Measurements from ENCODE around the gene SBF1.
"Not testable (repeated sequence)": the region's sequence is repeated elsewhere in the genome, so short reads cannot be mapped to it uniquely, and the experiment has no call there.

SBF1 gene

DNA sequence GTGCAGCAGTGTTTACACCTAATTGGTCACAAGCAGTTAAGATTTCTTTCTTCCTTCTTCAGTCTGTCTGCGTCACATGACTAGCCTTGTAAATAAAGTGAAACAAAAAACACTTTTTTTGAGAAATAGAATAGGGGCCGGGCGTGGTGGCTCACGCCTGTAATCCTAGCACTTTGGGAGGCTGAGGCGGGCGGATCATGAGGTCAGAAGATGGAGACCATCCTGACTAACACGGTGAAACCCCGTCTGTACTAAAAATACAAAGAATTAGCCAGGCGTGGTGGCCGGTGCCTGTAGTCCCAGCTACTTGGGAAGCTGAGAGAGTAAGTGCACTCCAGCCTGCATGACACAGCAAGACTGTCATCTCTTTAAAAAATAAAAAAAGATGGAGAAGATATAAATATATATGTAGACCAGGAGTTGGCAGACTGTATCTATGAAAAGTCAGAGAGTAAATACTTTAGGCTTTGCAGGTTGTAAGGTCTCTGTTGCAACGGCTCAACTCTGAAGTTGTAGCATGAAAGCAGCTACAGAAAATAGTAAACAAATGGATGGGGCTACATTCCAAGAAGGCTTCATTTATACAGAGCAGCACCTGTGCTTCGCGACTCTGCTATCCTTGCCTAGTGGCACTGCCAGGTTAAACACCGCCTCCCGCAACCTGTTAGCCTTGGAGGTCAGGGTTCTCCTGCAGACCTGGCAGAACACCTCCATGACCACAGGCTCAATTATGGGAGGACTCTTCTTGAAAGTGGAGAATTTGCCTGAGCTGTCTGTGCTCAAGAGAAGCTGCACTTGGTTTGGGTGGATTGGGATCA is 75.8 kb downstream of the SBF1 start:
- no peak for DNase-seq (ENCODE audit: low spot score)

DNA sequence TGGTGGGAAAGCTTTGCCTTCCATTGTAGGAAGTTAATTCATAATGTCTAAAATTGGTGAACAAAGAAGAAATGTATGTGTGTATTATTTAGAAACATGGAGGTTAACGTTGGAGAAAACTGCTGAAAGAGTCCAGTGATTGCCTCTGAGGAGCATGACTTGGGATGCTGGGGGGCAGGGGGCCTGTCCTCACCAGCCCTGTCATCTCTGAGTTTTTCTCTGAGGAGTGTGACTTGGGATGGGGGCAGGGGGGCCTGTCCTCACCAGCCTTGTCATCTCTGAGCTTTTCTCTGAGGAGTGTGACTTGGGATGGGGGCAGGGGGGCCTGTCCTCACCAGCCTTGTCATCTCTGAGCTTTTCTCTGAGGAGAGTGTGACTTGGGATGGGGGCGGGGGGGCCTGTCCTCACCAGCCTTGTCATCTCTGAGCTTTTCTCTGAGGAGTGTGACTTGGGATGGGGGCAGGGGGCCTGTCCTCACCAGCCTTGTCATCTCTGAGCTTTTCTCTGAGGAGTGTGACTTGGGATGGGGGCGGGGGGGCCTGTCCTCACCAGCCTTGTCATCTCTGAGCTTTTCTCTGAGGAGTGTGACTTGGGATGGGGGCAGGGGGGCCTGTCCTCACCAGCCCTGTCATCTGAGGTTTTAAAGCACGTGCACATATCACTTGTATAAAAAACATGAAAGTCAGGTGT is 77.3 kb downstream of the SBF1 start:
- DNase-seq (ENCODE audit: low spot score): not testable (repeated sequence)

DNA sequence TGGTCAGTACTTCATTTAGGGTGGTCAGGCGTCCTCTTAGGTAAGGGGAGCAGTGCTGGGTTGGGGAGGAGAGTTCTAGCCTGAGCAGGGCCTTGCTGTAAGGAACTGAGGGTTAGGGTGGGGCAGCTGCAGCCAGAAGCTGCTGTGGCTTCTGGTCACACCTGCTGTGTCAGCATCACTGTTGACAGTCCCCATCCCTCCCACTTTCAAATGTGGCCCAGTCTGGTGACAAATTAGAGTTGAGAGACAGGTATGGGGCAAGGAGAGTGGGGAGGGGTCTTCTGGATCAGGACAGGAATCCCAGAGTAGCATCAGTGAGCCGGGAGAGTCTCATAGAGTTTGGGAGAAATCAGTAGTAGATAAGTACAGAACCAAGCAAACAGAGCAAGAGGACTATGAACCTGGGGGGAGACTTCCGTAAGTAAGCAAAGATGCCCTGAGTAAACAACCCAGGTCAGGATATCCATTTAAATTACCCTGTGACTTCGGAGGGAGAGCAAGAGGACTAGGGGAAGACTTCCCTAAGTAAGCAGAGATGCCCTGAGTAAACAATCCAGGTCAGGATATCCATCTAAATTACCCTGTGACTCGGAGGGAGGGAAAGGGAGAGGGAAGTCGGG is 78.0 kb downstream of the SBF1 start:
- DNase-seq (ENCODE audit: low spot score): no peak
